Measurements from ENCODE around the gene GPR55.
"Not testable (repeated sequence)": the region's sequence is repeated elsewhere in the genome, so short reads cannot be mapped to it uniquely, and the experiment has no call there.

GPR55 gene, protein sequence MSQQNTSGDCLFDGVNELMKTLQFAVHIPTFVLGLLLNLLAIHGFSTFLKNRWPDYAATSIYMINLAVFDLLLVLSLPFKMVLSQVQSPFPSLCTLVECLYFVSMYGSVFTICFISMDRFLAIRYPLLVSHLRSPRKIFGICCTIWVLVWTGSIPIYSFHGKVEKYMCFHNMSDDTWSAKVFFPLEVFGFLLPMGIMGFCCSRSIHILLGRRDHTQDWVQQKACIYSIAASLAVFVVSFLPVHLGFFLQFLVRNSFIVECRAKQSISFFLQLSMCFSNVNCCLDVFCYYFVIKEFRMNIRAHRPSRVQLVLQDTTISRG

DNA sequence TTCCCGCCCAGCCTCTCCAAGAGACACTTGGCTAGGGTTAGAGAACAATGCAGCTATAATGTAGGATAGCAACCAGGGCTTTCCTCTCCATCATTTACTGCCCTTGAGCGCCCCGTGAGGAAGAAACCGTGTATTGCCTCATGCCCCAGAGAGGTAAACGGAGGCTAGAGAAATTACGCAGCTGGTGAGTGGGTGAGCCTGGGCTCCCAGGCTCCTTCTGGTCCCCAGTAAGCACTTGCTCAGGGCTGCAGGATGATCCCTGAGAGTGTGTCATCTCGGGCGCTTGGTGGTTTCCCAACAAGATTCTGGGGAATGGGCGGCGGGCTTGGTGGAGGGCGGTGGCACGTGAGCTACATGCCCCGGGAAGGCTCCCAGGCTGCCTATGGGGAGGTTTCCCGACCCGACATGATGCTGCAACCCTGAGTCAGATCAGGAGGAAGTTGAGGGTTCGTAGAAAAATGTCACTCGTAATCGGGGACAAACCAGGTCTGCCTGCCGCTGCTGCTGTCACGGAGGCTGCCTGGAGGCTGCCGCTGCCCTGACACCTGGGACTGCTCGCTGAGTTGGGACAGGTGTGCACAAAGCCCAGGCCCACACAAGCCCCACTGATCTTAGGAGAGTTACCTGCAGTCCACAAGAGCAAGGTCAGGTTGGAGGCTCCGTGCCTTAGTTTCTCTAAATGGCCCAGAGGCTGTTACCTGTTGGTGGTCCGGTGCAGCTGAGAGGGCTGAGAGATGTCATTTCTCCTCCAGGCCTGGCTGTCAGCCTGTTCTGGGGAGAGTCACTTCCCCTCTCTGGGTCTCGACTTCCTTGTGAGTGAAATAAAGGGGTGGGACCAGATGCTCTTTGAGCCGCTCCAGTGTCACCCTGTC lies at the start of gene GPR55:
GPR55 (minus strand) TSS at position 773 of the 872 bp plus-strand sequence. CDS start 14,280 bp downstream, outside the sequence.
- TF ChIP-seq, protein P1, sequence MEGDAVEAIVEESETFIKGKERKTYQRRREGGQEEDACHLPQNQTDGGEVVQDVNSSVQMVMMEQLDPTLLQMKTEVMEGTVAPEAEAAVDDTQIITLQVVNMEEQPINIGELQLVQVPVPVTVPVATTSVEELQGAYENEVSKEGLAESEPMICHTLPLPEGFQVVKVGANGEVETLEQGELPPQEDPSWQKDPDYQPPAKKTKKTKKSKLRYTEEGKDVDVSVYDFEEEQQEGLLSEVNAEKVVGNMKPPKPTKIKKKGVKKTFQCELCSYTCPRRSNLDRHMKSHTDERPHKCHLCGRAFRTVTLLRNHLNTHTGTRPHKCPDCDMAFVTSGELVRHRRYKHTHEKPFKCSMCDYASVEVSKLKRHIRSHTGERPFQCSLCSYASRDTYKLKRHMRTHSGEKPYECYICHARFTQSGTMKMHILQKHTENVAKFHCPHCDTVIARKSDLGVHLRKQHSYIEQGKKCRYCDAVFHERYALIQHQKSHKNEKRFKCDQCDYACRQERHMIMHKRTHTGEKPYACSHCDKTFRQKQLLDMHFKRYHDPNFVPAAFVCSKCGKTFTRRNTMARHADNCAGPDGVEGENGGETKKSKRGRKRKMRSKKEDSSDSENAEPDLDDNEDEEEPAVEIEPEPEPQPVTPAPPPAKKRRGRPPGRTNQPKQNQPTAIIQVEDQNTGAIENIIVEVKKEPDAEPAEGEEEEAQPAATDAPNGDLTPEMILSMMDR (IDR thresholded peaks at IDR 0.05; ENCODE audit: low read depth, low read length): no peak; the same call in 1 of the 2 replicates
- no peak for DNase-seq (ENCODE audit: extremely low read depth, low read depth)

DNA sequence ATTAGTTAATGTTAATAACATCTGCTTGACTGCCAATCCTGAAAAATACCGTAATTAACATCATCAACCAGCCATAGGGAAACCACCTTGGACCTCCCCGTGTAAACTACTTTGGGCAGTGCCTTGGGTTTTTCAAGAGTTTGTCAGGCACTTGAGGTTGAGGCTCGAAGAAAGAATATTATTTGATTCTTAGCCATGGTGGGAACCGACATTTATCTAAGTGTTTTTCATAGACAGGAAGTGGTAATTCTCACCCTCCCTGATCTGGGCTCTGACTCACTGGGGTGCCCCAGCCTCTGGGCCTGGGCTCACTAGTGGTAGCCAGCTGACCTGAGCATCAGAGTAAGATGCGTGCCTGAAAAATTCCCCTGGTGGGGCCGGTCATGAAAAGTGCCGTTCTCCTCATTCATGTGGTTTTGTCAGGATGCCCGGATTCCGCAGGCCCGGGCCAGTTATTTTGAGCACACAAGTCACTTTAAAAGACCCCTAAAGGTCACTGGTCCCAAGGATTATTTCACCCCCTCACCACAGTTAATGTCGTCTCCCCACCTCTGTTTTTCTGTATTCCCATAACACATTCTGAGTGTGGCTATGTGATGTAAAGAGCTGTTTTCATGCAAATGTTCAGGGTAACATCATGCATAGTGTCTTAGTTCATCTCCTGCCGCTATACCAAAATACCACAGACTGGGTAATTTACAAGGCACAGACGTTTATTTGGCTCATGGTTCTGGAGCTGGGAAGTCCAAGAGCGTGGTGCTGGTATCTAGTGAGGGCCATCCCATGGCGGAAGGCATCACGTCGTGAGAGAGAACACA lies 49.3 kb upstream of the GPR55 start:
- TF ChIP-seq, protein P1 (IDR thresholded peaks at IDR 0.05; ENCODE audit: low read depth, low read length): no peak
- no peak for DNase-seq (ENCODE audit: extremely low read depth, low read depth)

DNA sequence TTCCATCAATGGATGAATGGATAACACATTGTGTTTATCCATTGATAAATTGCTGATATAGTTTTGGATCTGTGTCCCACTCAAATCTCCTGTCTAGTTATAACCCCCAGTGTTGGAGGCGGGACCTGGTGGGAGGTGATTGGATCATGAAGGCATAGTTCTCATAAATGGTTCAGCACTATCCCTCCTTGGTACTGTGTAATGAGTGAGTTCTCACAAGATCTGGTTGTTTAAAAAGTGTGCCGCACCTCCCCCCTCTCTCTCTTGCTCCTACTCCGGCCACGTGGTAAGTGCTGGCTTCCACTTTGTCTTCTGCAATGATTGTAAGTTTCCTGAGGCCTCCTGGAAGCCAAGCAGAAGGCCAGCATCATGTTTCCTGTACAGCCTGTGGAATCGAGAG lies 47.0 kb upstream of the GPR55 start:
- no peak for DNase-seq (ENCODE audit: extremely low read depth, low read depth)
- TF ChIP-seq, protein P1 (IDR thresholded peaks at IDR 0.05; ENCODE audit: low read depth, low read length): no peak

DNA sequence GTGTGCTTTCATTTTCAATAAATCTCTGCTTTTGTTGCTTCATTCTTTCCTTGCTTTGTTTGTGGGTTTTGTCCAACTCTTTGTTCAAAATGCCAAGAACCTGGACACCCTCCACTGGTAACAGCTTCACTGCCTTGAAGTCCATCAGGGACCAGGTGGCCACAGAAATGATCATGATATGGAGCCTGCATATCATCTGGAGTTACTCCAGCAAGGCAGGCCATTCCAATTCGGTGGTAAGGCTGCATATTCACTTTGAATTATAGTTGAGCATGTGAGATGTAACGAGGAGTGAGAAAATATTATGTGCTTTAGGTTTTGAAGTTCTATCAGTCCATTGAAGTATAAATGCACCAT lies 44.6 kb upstream of the GPR55 start:
- TF ChIP-seq, protein P1 (IDR thresholded peaks at IDR 0.05; ENCODE audit: low read depth, low read length): no peak
- DNase-seq (ENCODE audit: extremely low read depth, low read depth): no peak

DNA sequence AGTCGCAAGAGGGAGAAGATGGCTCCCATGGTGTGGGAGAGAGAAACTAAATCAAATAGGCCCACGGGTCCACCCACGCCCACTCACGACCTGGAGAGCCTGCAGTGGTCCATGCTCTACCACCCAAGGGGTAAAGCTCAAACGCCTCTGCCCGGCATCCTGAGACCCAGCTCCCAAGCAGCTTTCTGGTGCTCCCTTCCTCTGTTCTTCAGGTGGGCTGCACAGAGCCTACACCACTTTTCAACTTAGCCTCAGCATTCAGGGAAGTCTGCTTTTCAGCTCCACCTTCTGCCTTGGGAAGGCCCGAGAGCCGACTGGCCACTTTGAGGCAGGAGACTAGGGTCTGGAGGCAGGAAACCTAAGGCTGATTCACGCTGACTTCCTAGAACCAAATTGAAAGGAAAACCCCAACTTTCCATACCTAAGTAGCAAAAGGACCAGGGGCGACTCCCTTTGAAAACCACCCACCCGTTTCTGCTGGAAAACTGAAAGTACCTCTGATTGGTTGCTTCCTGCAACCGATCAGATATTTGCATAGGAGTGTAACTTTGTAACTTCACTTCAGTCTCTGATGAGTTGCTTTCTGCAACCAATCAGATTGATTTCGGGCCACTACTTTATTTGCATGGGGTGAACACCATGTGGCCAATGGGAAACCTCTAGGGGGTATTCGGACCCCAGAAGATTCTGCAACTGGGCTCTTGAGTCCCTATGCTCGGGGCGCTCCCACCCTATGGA lies 44.0 kb upstream of the GPR55 start:
- TF ChIP-seq, protein P1 (IDR thresholded peaks at IDR 0.05; ENCODE audit: low read depth, low read length): no peak
- DNase-seq (ENCODE audit: extremely low read depth, low read depth): no peak

DNA sequence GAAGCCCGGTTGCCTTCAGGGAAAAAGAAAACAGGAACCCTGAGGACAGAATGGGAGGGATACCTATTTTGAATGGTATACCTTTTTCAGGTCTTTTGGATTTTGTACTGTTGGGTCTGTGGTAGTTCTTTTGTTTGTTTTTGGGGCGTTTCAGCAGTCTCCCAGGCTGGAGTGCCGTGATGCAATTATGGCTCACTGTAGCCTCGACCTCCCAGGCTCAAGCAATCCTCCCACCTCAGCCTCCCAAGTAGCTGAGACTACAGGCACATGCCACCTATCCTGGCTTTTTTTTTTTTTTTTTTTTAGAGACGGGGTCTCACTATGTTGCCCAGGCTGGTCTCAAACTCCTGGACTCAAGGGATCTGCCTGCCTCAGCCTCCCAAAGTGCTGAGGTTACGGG lies 43.3 kb upstream of the GPR55 start:
- not testable (repeated sequence) for DNase-seq (ENCODE audit: extremely low read depth, low read depth)

DNA sequence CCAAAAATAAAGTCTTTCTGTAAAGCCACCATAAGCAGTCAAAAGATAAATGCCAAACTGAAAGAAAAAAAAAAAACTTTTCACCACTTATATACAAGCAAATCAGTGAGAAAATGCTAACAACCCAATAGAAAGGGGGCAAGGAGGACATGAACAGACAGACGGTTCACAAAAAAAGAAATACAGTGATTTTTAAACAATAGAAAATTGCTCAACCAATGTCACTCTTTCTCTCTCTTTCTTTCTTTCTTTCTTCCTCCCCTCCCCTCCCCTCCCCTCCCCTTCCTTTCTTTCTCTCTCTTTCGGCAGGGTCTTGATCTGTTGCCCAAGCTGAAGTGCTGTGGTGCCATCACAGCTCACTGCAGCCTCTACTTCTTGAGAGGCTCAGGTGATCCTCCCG lies 42.1 kb upstream of the GPR55 start:
- TF ChIP-seq, protein P1 (IDR thresholded peaks at IDR 0.05; ENCODE audit: low read depth, low read length): no peak
- DNase-seq (ENCODE audit: extremely low read depth, low read depth): no peak

All from AG09319 (cell line).